ENCODE results near the gene SMYD2. TPM values are rescaled to one million over a fixed set of nuclear protein-coding genes. Genes with fewer than 3 reads are reported as not detected.

SMYD2 gene
- total and polyA plus RNA-seq, 2 donors (not counting 3 experiments of a cell fraction or from before 2014, with no cell fraction given): 8.0 to 20.9 TPM

GRCh38 chr1:214296860-214297745, 16.1 kb downstream of the SMYD2 start:
- CTCF ChIA-PET: interaction anchor here (1.0 to 3.6 kb wide), 5 partner anchors 10 to 82 kb away, joined by 3 to 24 read pairs (median 5); no protein-coding TSS in a partner anchor
- peaks cover 31% of the 10 kb centered on the region for H3K4me1 ChIP-seq (ENCODE audit: control insufficient read depth, extremely low read depth, insufficient read depth, low read length)
- peak; percentile 30 for DNase-seq (ENCODE audit: low read depth, low spot score)
- peak; percentile 15 for TF ChIP-seq FOS (IDR thresholded peaks at IDR 0.05; ENCODE audit: borderline replicate concordance, insufficient read depth, low read length)
- TF ChIP-seq MYC (IDR thresholded peaks at IDR 0.05; ENCODE audit: low read depth, low read length): no peak
- no peaks in the 10 kb centered on the region for H3K27me3 ChIP-seq (ENCODE audit: control insufficient read depth in 2 of 2, insufficient read depth in 2 of 2, low read length in 2 of 2)
- H2AFZ ChIP-seq (ENCODE audit: low read depth, low read length): peak overlapping the region; percentile 20
- no peaks in the 10 kb centered on the region for H3K9me3 ChIP-seq (replicated peaks; ENCODE audit: control insufficient read depth, insufficient read depth, low read length)
- H3K36me3 ChIP-seq (ENCODE audit: control insufficient read depth in 2 of 2, extremely low read depth in 1 of 2, insufficient read depth in 2 of 2, low read length in 2 of 2): no peaks in the 10 kb centered on the region
- no TSS peak for BruUV-seq (replicated peaks)
- no peak overlapping the region for H3K9ac ChIP-seq (replicated peaks; ENCODE audit: extremely low read depth, insufficient read depth, low read length)
- no peaks in the 10 kb centered on the region for H3K9me1 ChIP-seq (replicated peaks; ENCODE audit: control insufficient read depth, extremely low read depth, insufficient read depth, low read length)
- H4K20me1 ChIP-seq (replicated peaks; ENCODE audit: control insufficient read depth, extremely low read depth, insufficient read depth, low read length): no peaks in the 10 kb centered on the region
- H3K4me3 ChIP-seq (replicated peaks in 1 of 3; ENCODE audit: insufficient read depth in 1 of 3, low read depth in 1 of 3, low read length in 3 of 3): no peak overlapping the region
- H3K4me2 ChIP-seq (ENCODE audit: insufficient read depth, low read length): peak overlapping the region; percentile 78
- H3K79me2 ChIP-seq (ENCODE audit: control insufficient read depth, insufficient read depth, low read length): no peaks in the 10 kb centered on the region
- H3K27ac ChIP-seq (ENCODE audit: insufficient read depth, low read depth, low read length): no peak overlapping the region
- intact Hi-C loops (cut with micrococcal nuclease) (no loop called here), dilution Hi-C loops (cut with MboI; ENCODE audit: extremely low pct_ligation_motif_present, low sequenced_read_pairs) (no loop called here)
- peak; percentile 35 for FAIRE-seq
- POLR2A ChIA-PET: no interaction called here

- BruUV-seq (replicated peaks): no TSS peak
- TF ChIP-seq JUN (IDR thresholded peaks at IDR 0.05; ENCODE audit: borderline replicate concordance, insufficient read depth, insufficient read length, low read depth) (no peak), EZH2 (IDR thresholded peaks at IDR 0.05; ENCODE audit: borderline replicate concordance, low read depth, low read length, severe bottlenecking) (no peak), POLR2AphosphoS5 (IDR thresholded peaks at IDR 0.05; ENCODE audit: insufficient read depth, low read depth, low read length) (no peak), POLR2A (IDR thresholded peaks at IDR 0.05; ENCODE audit: low read depth, low read length) (no peak), FOS (IDR thresholded peaks at IDR 0.05; ENCODE audit: borderline replicate concordance, insufficient read depth, low read length) (no peak), MAX (IDR thresholded peaks at IDR 0.05; ENCODE audit: insufficient read depth, insufficient read length) (no peak), GATA2 (IDR thresholded peaks at IDR 0.05; ENCODE audit: insufficient read depth, insufficient read length, low read depth, low read length) (no peak), CTCF (IDR thresholded peaks at IDR 0.05; ENCODE audit: extremely low read depth in 1 of 2, insufficient read depth in 1 of 2, low read depth in 1 of 2, low read length in 2 of 2) (no peak), MYC (IDR thresholded peaks at IDR 0.05; ENCODE audit: low read depth, low read length) (no peak)
- POLR2A ChIA-PET: no interaction called here
- H3K9me1 ChIP-seq (replicated peaks; ENCODE audit: control insufficient read depth, extremely low read depth, insufficient read depth, low read length): no peaks in the 10 kb centered on the region
- FAIRE-seq: no peak
- no peaks in the 10 kb centered on the region for H3K9me3 ChIP-seq (replicated peaks; ENCODE audit: control insufficient read depth, insufficient read depth, low read length)
- H3K79me2 ChIP-seq (ENCODE audit: control insufficient read depth, insufficient read depth, low read length): no peaks in the 10 kb centered on the region
- intact Hi-C loops (cut with micrococcal nuclease): no loop called here
- dilution Hi-C loops (cut with MboI; ENCODE audit: extremely low pct_ligation_motif_present, low sequenced_read_pairs): no loop called here
- peaks cover 24% of the 10 kb centered on the region for H3K4me1 ChIP-seq (ENCODE audit: control insufficient read depth, extremely low read depth, insufficient read depth, low read length)
- DNase-seq (ENCODE audit: low read depth, low spot score): no peak
- no peaks in the 10 kb centered on the region for H3K36me3 ChIP-seq (ENCODE audit: control insufficient read depth in 2 of 2, extremely low read depth in 1 of 2, insufficient read depth in 2 of 2, low read length in 2 of 2)
- no peak overlapping the region for H3K9ac ChIP-seq (replicated peaks; ENCODE audit: extremely low read depth, insufficient read depth, low read length)
- H2AFZ ChIP-seq (ENCODE audit: low read depth, low read length): no peak overlapping the region
- H3K27me3 ChIP-seq (ENCODE audit: control insufficient read depth in 2 of 2, insufficient read depth in 2 of 2, low read length in 2 of 2): no peaks in the 10 kb centered on the region
- H3K4me3 ChIP-seq (replicated peaks in 1 of 3; ENCODE audit: insufficient read depth in 1 of 3, low read depth in 1 of 3, low read length in 3 of 3): no peak overlapping the region
- no peak overlapping the region for H3K27ac ChIP-seq (ENCODE audit: insufficient read depth, low read depth, low read length)
- no peaks in the 10 kb centered on the region for H4K20me1 ChIP-seq (replicated peaks; ENCODE audit: control insufficient read depth, extremely low read depth, insufficient read depth, low read length)
- H3K4me2 ChIP-seq (ENCODE audit: insufficient read depth, low read length): no peak overlapping the region
- CTCF ChIA-PET: interaction anchor here (0.8 to 4.6 kb wide), 3 partner anchors 12 to 39 kb away, joined by 3 to 17 read pairs (median 3); no protein-coding TSS in a partner anchor
Measured at GRCh38 chr1:214300149-214300780, 19.3 kb downstream of the SMYD2 start.
